ENCODE measurements around the gene RFC1. TPM values are rescaled to one million over a fixed set of nuclear protein-coding genes. Genes with fewer than 3 reads are reported as not detected.

RFC1 gene
- total and polyA plus RNA-seq, 2 of the 4 experiments (the other 2 are of a cell fraction): 18.4 to 49.3 TPM

DNA sequence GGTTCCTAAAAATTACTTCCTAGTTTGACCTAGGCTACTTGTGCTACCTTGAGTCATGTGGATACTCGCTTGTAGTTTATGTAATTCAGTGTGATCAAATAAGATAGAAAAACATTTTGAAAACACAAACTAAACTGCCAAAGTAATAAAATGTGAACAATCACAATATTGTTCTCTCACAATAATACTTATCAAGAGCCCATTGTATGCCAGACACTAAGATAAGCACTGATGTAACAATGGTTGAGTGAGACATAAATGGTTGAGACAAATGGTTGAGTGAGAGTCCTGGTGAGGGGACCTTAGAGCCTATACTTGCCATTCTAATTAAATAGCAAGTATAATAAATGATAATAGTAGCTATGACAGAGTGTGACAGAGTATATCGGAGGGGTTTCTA, 41.7 kb downstream of the RFC1 start:
- Histone ChIP-seq H3K56ac (ENCODE audit: extremely low read depth, insufficient read depth, low read length) (no peak overlapping the region), H3K14ac (replicated peaks; ENCODE audit: low read depth, low read length) (no peak overlapping the region), H3K27ac (ENCODE audit: insufficient read depth, low read length) (no peak overlapping the region), H2AK5ac (ENCODE audit: low read depth, low read length) (no peak overlapping the region), H3K9me3 (ENCODE audit: control insufficient read depth, insufficient read depth, low read length) (no peaks in the 10 kb centered on the region), H4K91ac (ENCODE audit: insufficient read depth, low read depth, low read length) (no peak overlapping the region), H2BK15ac (ENCODE audit: low read depth, low read length) (no peak overlapping the region), H4K8ac (ENCODE audit: low read depth in 2 of 2, low read length in 2 of 2) (no peak overlapping the region), H2BK120ac (ENCODE audit: low read depth, low read length) (no peak overlapping the region), H2BK20ac (ENCODE audit: low read depth, low read length) (no peak overlapping the region), H3K9ac (ENCODE audit: low read depth, low read length) (no peak overlapping the region), H2AK9ac (replicated peaks; ENCODE audit: low read depth, low read length, poor library complexity) (no peak overlapping the region), H3K4me2 (ENCODE audit: low read depth, low read length) (no peak overlapping the region), H2BK5ac (ENCODE audit: low read depth, low read length, poor library complexity, severe bottlenecking) (no peak overlapping the region), H4K5ac (ENCODE audit: low read depth, low read length) (no peak overlapping the region), H2AFZ (replicated peaks; ENCODE audit: low read length, poor library complexity) (no peak overlapping the region), H3K79me1 (ENCODE audit: low read depth in 1 of 2, low read length in 2 of 2) (peaks cover 11 to 27% of the 10 kb centered on the region in 2 experiments), H3K18ac (ENCODE audit: low read depth, low read length) (no peak overlapping the region), H3K27me3 (ENCODE audit: control insufficient read depth, insufficient read depth, low read length) (no peaks in the 10 kb centered on the region), H3K36me3 (ENCODE audit: control insufficient read depth, insufficient read depth, low read length) (peaks cover 3% of the 10 kb centered on the region), H3K9me1 (ENCODE audit: insufficient read depth, low read length) (no peaks in the 10 kb centered on the region; the same call in 1 of the 2 replicates), H3K4me1 (ENCODE audit: control insufficient read depth, insufficient read depth, low read length) (peaks cover 2% of the 10 kb centered on the region; the same call in 1 of the 2 replicates), H3K4me3 (ENCODE audit: insufficient read depth, low read depth, low read length) (no peak overlapping the region), H3K4ac (ENCODE audit: low read depth, low read length) (no peak overlapping the region), H3K23ac (ENCODE audit: low read depth, low read length) (no peak overlapping the region), H4K20me1 (ENCODE audit: insufficient read depth, low read length) (no peaks in the 10 kb centered on the region; the same call in 1 of the 2 replicates)
- WGBS, 2 experiments (ENCODE audit: extremely low coverage in 2 of 2, insufficient read length in 1 of 2): no CpG with 5 or more reads among the region's 2 CpGs
- in situ Hi-C loops (cut with MboI; ENCODE audit: low sequenced_read_pairs) (no loop called here), intact Hi-C loops (cut with micrococcal nuclease) (loop anchor here (5.0 kb wide), 1 partner anchor 43 kb away; the partner anchor contains the start of gene RFC1), dilution Hi-C loops (cut with HindIII; ENCODE audit: low sequenced_read_pairs, unreplicated experiment) (no loop called here)
- ChIA-PET CTCF (no interaction called here), POLR2A (ENCODE audit: unreplicated experiment) (no interaction called here)
- DNase-seq (no peak), ATAC-seq (ENCODE audit: low read depth) (no peak)
- no TSS peak for BruUV-seq (replicated peaks)
- TF ChIP-seq MAFK (IDR thresholded peaks at IDR 0.05; ENCODE audit: low read depth, low read length) (no peak), NFE2L2 (IDR thresholded peaks at IDR 0.05; ENCODE audit: low read depth, low read length) (no peak), CHD1 (IDR thresholded peaks at IDR 0.05; ENCODE audit: low read depth, low read length) (no peak), CEBPB (IDR thresholded peaks at IDR 0.05; ENCODE audit: low read depth, low read length) (no peak), FOS (IDR thresholded peaks at IDR 0.05; ENCODE audit: low read depth, low read length) (no peak), RAD21 (IDR thresholded peaks at IDR 0.05; ENCODE audit: low read length) (no peak), RCOR1 (IDR thresholded peaks at IDR 0.05; ENCODE audit: insufficient replicate concordance, low read length) (no peak), MAZ (IDR thresholded peaks at IDR 0.05; ENCODE audit: borderline replicate concordance, low read depth, low read length) (no peak), SMC3 (IDR thresholded peaks at IDR 0.05; ENCODE audit: low read depth, low read length) (no peak), POLR2A (IDR thresholded peaks at IDR 0.05; ENCODE audit: low read depth, low read length) (no peak), BHLHE40 (IDR thresholded peaks at IDR 0.05; ENCODE audit: low read depth, low read length) (no peak)
- TF ChIP-seq, protein P1, sequence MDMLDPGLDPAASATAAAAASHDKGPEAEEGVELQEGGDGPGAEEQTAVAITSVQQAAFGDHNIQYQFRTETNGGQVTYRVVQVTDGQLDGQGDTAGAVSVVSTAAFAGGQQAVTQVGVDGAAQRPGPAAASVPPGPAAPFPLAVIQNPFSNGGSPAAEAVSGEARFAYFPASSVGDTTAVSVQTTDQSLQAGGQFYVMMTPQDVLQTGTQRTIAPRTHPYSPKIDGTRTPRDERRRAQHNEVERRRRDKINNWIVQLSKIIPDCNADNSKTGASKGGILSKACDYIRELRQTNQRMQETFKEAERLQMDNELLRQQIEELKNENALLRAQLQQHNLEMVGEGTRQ (IDR thresholded peaks at IDR 0.05; ENCODE audit: low read depth, low read length): no peak
- TF ChIP-seq, protein P2, sequence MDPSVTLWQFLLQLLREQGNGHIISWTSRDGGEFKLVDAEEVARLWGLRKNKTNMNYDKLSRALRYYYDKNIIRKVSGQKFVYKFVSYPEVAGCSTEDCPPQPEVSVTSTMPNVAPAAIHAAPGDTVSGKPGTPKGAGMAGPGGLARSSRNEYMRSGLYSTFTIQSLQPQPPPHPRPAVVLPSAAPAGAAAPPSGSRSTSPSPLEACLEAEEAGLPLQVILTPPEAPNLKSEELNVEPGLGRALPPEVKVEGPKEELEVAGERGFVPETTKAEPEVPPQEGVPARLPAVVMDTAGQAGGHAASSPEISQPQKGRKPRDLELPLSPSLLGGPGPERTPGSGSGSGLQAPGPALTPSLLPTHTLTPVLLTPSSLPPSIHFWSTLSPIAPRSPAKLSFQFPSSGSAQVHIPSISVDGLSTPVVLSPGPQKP (IDR thresholded peaks at IDR 0.05; ENCODE audit: borderline replicate concordance, low read depth, low read length): no peak
- TF ChIP-seq, protein P3, sequence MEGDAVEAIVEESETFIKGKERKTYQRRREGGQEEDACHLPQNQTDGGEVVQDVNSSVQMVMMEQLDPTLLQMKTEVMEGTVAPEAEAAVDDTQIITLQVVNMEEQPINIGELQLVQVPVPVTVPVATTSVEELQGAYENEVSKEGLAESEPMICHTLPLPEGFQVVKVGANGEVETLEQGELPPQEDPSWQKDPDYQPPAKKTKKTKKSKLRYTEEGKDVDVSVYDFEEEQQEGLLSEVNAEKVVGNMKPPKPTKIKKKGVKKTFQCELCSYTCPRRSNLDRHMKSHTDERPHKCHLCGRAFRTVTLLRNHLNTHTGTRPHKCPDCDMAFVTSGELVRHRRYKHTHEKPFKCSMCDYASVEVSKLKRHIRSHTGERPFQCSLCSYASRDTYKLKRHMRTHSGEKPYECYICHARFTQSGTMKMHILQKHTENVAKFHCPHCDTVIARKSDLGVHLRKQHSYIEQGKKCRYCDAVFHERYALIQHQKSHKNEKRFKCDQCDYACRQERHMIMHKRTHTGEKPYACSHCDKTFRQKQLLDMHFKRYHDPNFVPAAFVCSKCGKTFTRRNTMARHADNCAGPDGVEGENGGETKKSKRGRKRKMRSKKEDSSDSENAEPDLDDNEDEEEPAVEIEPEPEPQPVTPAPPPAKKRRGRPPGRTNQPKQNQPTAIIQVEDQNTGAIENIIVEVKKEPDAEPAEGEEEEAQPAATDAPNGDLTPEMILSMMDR (conservative IDR thresholded peaks at IDR 0.05; ENCODE audit: low read depth, low read length): no peak

Data from IMR-90 (cell line).